Activated CD4-positive, alpha-beta T cell treated with anti-CD3 and anti-CD28 coated beads for 36 hours (primary cell): ENCODE data around the gene STUM. TPM values are rescaled to one million over a fixed set of nuclear protein-coding genes. Genes with fewer than 3 reads are reported as not detected.

Experiments
- ATAC-seq: fragments of 200-7000 bp; cut with Tn5 transposase; one replicate; pipeline ENCODE4 v1.10.0; 2021; ENCODE audit warnings: mild to moderate bottlenecking, moderate library complexity
- CTCF ChIA-PET: fragments of 350-600 bp; sonication (Branson Sonifier 250); formaldehyde crosslinking; loops from one replicate; lab custom pipeline; 2021; ENCODE audit warnings: antibody characterized with exemption; lab: Charles Lee
- POLR2A ChIA-PET: fragments of 350-600 bp; sonication (Branson Sonifier 250); formaldehyde crosslinking; loops from one replicate; lab custom pipeline; 2021; ENCODE audit warnings: antibody characterized with exemption, inconsistent platforms; lab: Charles Lee
- DNase-seq: peaks from one replicate; pipeline ENCODE4 v3.0.0-alpha.2; 2020
- H3K27ac Mint-ChIP-seq: one replicate; pipeline ENCODE4 v1.8.0; 2021; ENCODE audit warnings: mixed read lengths
- H3K27me3 Mint-ChIP-seq: one replicate; pipeline ENCODE4 v1.8.0; 2021; ENCODE audit warnings: mixed read lengths
- H3K36me3 Mint-ChIP-seq: one replicate; pipeline ENCODE4 v1.8.0; 2021; ENCODE audit warnings: low read depth, mixed read lengths
- H3K4me1 Mint-ChIP-seq: one replicate; pipeline ENCODE4 v1.8.0; 2021; ENCODE audit warnings: mixed read lengths
- H3K4me3 Mint-ChIP-seq: one replicate; pipeline ENCODE4 v1.8.0; 2021; ENCODE audit warnings: mild to moderate bottlenecking, moderate library complexity, mixed read lengths
- H3K9me3 Mint-ChIP-seq: one replicate; pipeline ENCODE4 v1.8.0; 2021; ENCODE audit warnings: low read depth, mixed read lengths
- intact Hi-C, 2 experiments: fragments of 100-400 bp; cut with DNase I in 1 of 2; cut with micrococcal nuclease in 1 of 2; formaldehyde crosslinking; loops; one replicate each; pipeline versions ENCODE4 v1.14.2 to v1.15.1; 2022 to 2024; cut with DNase I, micrococcal nuclease
- total RNA-seq, 2 experiments: library from RNA; stranded (reverse); gene quantifications; one replicate each; pipeline ENCODE4 v1.2.3, GENCODE V29; 2021

STUM gene
- total RNA-seq, 2 experiments from 2014 or later = not detected

DNA sequence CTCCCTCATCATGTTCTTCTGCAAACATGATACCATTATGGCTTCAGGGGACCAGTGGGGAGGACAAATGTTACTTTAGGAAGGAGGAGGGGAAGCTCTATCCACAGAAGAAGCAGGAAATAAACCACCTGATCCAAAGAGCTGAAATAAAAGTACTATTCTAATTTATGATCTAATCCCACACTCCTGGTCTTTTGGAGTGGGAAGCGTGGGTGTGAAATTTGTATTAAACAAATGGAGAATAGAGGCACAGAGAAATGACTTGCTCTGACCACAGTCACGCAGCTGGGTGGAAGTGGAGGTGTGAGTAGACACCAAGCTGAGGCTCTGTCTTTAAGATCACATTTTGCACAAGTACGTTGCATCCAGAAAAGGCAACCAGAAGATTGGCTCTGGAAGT is 14.5 kb upstream of the STUM start:
- Mint-ChIP-seq H3K27me3 (peaks cover 2% of the 10 kb centered on the region), H3K4me3 (no peak overlapping the region), H3K4me1 (no peaks in the 10 kb centered on the region), H3K36me3 (no peaks in the 10 kb centered on the region), H3K9me3 (no peaks in the 10 kb centered on the region), H3K27ac (no peak overlapping the region)
- ChIA-PET POLR2A (interaction anchor here (0.6 kb wide), 1 partner anchor 459 kb away, joined by 4 read pairs; no protein-coding TSS in a partner anchor), CTCF (interaction anchor here (0.6 to 1.9 kb wide), 4 partner anchors 9 to 605 kb away, joined by 3 to 8 read pairs (median 3); no protein-coding TSS in a partner anchor)
- ATAC-seq (no peak), DNase-seq (no peak)
- intact Hi-C loops = no loop called here

GRCh38 chr1:226534645-226535044 is 13.9 kb upstream of the STUM start:
- Mint-ChIP-seq H3K36me3 (no peaks in the 10 kb centered on the region), H3K9me3 (no peaks in the 10 kb centered on the region), H3K27me3 (peaks cover 2% of the 10 kb centered on the region), H3K27ac (no peak overlapping the region), H3K4me1 (no peaks in the 10 kb centered on the region), H3K4me3 (no peak overlapping the region)
- ChIA-PET POLR2A (interaction anchor here (0.6 kb wide), 1 partner anchor 460 kb away, joined by 4 read pairs; no protein-coding TSS in a partner anchor), CTCF (interaction anchor here (0.6 to 1.9 kb wide), 3 partner anchors 10 to 605 kb away, joined by 3 to 8 read pairs (median 3); no protein-coding TSS in a partner anchor)
- intact Hi-C loops = no loop called here
- no peak for ATAC-seq
- DNase-seq = no peak

DNA sequence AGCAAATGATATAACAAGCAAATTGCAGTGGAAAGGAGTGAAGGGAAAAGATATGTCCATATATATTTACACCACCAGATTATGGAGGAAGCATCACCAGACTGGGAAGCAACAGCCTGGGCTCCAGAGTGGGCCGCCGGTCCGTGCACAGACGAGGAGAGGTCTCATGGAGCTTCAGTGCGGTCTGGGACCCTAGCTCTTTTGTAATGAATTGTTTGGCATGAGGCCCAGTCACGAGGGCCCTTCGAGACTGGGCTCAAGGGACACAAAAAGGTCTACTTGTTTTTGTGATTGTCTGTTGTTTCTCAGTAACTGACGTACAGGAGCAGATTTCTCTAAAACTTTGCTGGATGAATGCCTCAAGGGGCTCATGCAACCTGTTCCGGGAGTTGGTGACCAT is 12.9 kb upstream of the STUM start:
- ChIA-PET POLR2A (no interaction called here), CTCF (no interaction called here)
- peaks cover 2% of the 10 kb centered on the region for H3K27me3 Mint-ChIP-seq
- intact Hi-C loops = no loop called here
- H3K27ac Mint-ChIP-seq = no peak overlapping the region
- no peak for ATAC-seq
- H3K36me3 Mint-ChIP-seq = no peaks in the 10 kb centered on the region
- H3K9me3 Mint-ChIP-seq = no peaks in the 10 kb centered on the region
- no peak overlapping the region for H3K4me3 Mint-ChIP-seq
- no peak for DNase-seq
- H3K4me1 Mint-ChIP-seq = no peaks in the 10 kb centered on the region

DNA sequence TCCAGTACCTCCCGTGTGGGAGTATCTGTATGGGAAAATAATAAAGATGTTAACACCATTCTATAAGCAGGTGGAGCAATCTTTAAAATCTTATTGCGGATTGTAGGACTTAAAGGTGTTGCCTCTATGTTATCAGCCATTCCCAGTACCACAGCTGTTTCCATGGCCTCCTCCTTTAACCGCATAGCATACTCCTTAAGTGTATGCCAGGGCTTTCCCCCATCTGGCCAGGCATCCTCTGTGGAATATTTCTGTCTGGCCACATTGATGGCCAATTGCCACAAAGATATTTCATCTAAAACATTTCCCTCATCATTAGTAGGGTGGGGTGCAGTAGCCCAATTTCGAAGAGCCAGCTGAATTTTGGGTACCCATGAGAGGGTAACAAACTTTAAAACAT is 7.3 kb upstream of the STUM start:
- H3K27ac Mint-ChIP-seq = no peak overlapping the region

DNA sequence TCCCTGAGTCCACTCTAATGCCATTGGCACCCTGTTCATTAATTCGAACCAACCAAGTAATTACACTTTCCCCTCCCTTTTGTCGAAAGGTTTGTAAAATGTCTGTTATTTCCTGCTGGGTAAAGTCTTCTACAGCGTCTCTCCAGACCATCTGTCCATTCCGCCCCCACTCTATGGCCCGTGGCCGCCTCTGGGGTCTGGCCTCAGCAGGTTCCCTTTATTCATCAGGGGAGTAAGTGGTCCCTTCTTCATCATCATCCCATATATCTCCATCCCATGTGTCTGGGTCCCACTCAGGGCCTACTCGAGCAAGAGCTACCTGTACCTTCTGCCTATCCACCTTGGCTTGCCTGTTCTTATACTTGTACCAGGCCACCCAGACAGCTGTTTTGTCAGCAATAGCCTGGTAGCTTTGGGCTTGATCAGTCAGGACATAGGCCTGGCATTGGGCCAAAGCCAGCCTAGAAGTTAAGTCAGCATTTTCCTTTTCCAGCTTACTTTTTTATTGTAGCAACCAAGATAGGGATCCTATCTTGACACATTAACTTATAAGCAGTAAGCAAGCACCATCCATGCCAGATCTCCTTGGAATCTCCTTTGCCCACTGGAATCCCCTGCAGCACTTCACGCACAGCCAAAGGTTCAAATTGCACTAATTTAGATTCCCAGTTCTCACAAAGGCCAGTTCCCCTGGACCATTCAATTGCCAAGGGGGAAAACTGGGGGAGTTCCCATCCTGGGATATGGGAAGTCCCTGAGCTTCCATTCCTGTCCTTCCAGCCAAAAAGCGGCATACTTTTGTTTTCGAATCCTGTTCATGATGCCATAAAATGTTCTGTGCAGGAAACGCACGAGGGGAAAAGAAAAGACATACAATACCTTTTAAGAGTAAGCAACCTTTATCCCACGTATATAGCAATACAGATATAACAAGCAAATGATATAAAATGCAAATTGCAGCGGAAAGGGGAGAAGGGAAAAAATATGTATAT is 6.6 kb upstream of the STUM start:
- no peak overlapping the region for H3K27ac Mint-ChIP-seq
- DNase-seq (no peak), ATAC-seq (no peak)
- ChIA-PET POLR2A (no interaction called here), CTCF (interaction anchor here (0.6 to 1.0 kb wide), 4 partner anchors 8 to 93 kb away, joined by 3 to 4 read pairs (median 3); no protein-coding TSS in a partner anchor)
- no peaks in the 10 kb centered on the region for H3K4me1 Mint-ChIP-seq
- H3K4me3 Mint-ChIP-seq = no peak overlapping the region
- H3K9me3 Mint-ChIP-seq = no peaks in the 10 kb centered on the region
- no peaks in the 10 kb centered on the region for H3K36me3 Mint-ChIP-seq
- H3K27me3 Mint-ChIP-seq = peaks cover 10% of the 10 kb centered on the region
- intact Hi-C loops = loop anchor here in 1 of 2 experiments (10.0 kb wide), 1 partner anchor 417 kb away; no protein-coding TSS in a partner anchor

More for the DNA sequence above, 7.3 kb upstream of the STUM start:
- ChIA-PET POLR2A (no interaction called here), CTCF (interaction anchor here (0.6 to 0.8 kb wide), 4 partner anchors 9 to 92 kb away, joined by 3 to 4 read pairs (median 3); no protein-coding TSS in a partner anchor)
- Mint-ChIP-seq H3K36me3 (no peaks in the 10 kb centered on the region), H3K4me3 (no peak overlapping the region), H3K4me1 (no peaks in the 10 kb centered on the region), H3K9me3 (no peaks in the 10 kb centered on the region), H3K27me3 (peaks cover 6% of the 10 kb centered on the region)
- intact Hi-C loops = loop anchor here in 1 of 2 experiments (10.0 kb wide), 1 partner anchor 416 kb away; no protein-coding TSS in a partner anchor
- no peak for DNase-seq
- no peak for ATAC-seq

- Mint-ChIP-seq H3K27ac (no peak overlapping the region), H3K4me3 (no peak overlapping the region), H3K27me3 (peaks cover 13% of the 10 kb centered on the region), H3K4me1 (peaks cover under 1% of the 10 kb centered on the region), H3K36me3 (no peaks in the 10 kb centered on the region), H3K9me3 (no peaks in the 10 kb centered on the region)
- DNase-seq = no peak
- intact Hi-C loops = loop anchor here in 1 of 2 experiments (10.0 kb wide), 1 partner anchor 418 kb away; no protein-coding TSS in a partner anchor
- ChIA-PET POLR2A (interaction anchor here (0.6 kb wide), 1 partner anchor 96 kb away, joined by 7 read pairs; no protein-coding TSS in a partner anchor), CTCF (interaction anchor here (0.8 to 1.0 kb wide), 3 partner anchors 9 to 46 kb away, joined by 3 read pairs; no protein-coding TSS in a partner anchor)
- no peak for ATAC-seq
These were observed 5.9 kb upstream of the STUM start for GRCh38 chr1:226542623-226543103.

- DNase-seq (no peak), ATAC-seq (no peak)
- no peaks in the 10 kb centered on the region for H3K9me3 Mint-ChIP-seq
- intact Hi-C loops = loop anchor here (2.0 to 10.0 kb wide), 5 partner anchors 121 to 891 kb away; partner anchors contain the start of gene CDC42BPA (in 1 of the 2)
- H3K4me1 Mint-ChIP-seq = peaks cover 14% of the 10 kb centered on the region
- H3K27ac Mint-ChIP-seq = no peak overlapping the region
- ChIA-PET CTCF (interaction anchor here (0.7 to 1.8 kb wide), 4 partner anchors 10 to 245 kb away, joined by 3 to 7 read pairs (median 5); no protein-coding TSS in a partner anchor), POLR2A (interaction anchor here (0.5 kb wide), 1 partner anchor 964 kb away, joined by 4 read pairs; no protein-coding TSS in a partner anchor)
- no peaks in the 10 kb centered on the region for H3K36me3 Mint-ChIP-seq
- H3K27me3 Mint-ChIP-seq = peaks cover 31% of the 10 kb centered on the region
- H3K4me3 Mint-ChIP-seq = no peak overlapping the region
These were observed 2.5 kb upstream of the STUM start for GRCh38 chr1:226545836-226546596.

DNA sequence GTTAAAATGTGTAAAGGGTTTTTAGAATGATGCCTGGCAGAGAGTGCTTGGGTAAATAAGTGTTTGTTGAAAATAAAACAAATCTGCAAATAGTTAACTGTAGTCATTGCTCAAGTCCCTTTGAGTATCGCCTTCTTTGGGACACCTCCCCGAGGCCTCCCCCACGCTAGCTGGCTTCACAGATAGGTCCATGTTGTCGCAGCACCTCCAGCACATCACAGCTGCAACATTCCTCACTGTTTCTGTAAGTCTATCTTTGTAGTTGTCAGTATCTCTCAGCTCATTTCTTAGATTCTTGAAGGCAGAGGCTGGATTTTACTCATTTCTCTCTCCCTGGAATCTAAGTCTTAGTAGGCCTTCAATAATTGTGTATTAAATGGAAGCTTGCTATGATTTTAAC is 1.6 kb upstream of the STUM start:
- ATAC-seq (no peak), DNase-seq (no peak)
- Mint-ChIP-seq H3K4me1 (peaks cover 14% of the 10 kb centered on the region), H3K9me3 (no peaks in the 10 kb centered on the region), H3K27ac (no peak overlapping the region), H3K4me3 (no peak overlapping the region), H3K27me3 (peaks cover 36% of the 10 kb centered on the region), H3K36me3 (no peaks in the 10 kb centered on the region)
- intact Hi-C loops = loop anchor here (2.0 to 10.0 kb wide), 5 partner anchors 122 to 890 kb away; partner anchors contain the start of gene CDC42BPA (in 1 of the 2)
- POLR2A ChIA-PET = no interaction called here
- CTCF ChIA-PET = interaction anchor here (0.7 to 1.8 kb wide), 13 partner anchors 8 to 355 kb away, joined by 3 to 7 read pairs (median 3); no protein-coding TSS in a partner anchor

DNA sequence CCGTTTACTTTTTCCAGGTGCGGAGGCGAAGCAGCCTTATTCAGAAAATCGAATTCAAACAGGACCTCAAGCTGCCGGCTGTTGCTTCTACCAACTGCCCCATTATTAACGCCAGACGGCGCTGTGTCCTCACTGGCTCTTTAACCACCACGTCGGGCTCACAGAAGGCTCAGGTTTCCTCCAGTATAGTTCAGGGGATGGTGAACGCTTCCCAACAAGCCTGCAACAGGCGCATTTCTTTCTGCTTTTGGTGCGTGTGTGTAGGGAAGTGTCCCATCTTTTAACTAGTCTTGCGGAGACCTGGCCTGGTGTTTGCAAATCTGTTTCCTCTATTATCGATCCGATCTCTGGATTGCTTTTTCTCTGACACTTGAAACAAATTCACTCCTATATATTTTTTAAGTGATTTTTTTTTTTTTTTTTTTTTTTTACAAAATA is 791 bp upstream of the STUM start:
- DNase-seq = peak; percentile 82
- ATAC-seq = peak; percentile 70
- no peak overlapping the region for H3K4me3 Mint-ChIP-seq
- ChIA-PET CTCF (interaction anchor here (0.7 to 1.6 kb wide), 9 partner anchors 8 to 354 kb away, joined by 3 to 7 read pairs (median 3); no protein-coding TSS in a partner anchor), POLR2A (no interaction called here)
- H3K27me3 Mint-ChIP-seq = peaks cover 38% of the 10 kb centered on the region
- intact Hi-C loops = loop anchor here (1.0 to 10.0 kb wide), 7 partner anchors 61 to 890 kb away; partner anchors contain the start of gene CDC42BPA (in 1 of the 2)
- H3K9me3 Mint-ChIP-seq = no peaks in the 10 kb centered on the region
- H3K4me1 Mint-ChIP-seq = peaks cover 14% of the 10 kb centered on the region
- H3K36me3 Mint-ChIP-seq = no peaks in the 10 kb centered on the region
- no peak overlapping the region for H3K27ac Mint-ChIP-seq
